22Rv1 (cell line): ENCODE results near the gene EXOG.

Experiments
- ZFX ChIP-seq: fragments of 450-650 bp; IDR thresholded peaks from 2 replicates; pipeline ENCODE4 v1.6.1; 2017; ENCODE audit warnings: antibody characterized with exemption, borderline replicate concordance
- TF ChIP-seq, protein P1 (sequence below): fragments of 450-650 bp; IDR thresholded peaks from 2 replicates; pipeline ENCODE4 v1.5.1; 2017; ENCODE audit warnings: mild to moderate bottlenecking

DNA sequence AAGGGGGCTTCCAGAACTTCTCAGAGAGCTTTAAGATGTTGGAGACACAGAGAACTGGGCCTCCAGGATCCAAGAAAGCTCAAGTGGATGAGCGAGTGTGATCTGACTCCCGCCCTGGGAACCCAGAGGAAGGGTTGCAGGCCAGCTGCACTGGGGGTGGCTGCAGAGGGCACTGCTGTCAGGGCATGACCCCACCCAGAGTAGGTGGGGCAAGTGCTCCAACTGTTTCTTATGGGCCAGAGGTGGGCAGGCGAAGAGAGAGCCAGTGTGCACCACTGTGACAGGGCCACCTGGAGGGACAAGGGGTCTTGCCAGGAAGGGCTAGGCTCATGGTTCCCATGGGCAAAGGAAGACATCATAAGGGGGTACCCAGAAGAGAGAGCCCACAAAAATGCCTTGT is 48.8 kb downstream of the EXOG start:
- TF ChIP-seq, protein P1, sequence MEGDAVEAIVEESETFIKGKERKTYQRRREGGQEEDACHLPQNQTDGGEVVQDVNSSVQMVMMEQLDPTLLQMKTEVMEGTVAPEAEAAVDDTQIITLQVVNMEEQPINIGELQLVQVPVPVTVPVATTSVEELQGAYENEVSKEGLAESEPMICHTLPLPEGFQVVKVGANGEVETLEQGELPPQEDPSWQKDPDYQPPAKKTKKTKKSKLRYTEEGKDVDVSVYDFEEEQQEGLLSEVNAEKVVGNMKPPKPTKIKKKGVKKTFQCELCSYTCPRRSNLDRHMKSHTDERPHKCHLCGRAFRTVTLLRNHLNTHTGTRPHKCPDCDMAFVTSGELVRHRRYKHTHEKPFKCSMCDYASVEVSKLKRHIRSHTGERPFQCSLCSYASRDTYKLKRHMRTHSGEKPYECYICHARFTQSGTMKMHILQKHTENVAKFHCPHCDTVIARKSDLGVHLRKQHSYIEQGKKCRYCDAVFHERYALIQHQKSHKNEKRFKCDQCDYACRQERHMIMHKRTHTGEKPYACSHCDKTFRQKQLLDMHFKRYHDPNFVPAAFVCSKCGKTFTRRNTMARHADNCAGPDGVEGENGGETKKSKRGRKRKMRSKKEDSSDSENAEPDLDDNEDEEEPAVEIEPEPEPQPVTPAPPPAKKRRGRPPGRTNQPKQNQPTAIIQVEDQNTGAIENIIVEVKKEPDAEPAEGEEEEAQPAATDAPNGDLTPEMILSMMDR: no peak
- TF ChIP-seq ZFX: no peak
